ENCODE measurements around the gene PVALEF.

DNA sequence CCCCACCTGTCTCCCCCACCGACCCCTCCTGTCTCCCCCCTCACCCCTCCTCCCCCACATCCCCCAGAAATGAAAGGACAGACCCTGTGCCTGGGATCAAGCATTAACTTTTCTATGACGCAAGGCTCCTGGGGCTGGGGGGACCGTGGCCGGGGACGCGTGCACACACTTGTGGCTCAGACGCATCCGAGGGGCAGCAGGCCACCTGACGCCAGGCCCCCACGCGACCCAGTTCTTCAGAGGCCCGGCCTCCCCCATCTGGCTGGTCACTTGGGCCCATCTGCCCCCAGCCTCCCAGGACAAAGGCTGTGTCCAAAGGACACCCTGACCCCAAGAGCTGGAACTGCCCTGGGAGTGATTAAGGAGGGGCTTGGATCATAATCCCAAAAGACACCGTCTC, 14.0 kb upstream of the PVALEF start:
- TF ChIP-seq, protein P1, sequence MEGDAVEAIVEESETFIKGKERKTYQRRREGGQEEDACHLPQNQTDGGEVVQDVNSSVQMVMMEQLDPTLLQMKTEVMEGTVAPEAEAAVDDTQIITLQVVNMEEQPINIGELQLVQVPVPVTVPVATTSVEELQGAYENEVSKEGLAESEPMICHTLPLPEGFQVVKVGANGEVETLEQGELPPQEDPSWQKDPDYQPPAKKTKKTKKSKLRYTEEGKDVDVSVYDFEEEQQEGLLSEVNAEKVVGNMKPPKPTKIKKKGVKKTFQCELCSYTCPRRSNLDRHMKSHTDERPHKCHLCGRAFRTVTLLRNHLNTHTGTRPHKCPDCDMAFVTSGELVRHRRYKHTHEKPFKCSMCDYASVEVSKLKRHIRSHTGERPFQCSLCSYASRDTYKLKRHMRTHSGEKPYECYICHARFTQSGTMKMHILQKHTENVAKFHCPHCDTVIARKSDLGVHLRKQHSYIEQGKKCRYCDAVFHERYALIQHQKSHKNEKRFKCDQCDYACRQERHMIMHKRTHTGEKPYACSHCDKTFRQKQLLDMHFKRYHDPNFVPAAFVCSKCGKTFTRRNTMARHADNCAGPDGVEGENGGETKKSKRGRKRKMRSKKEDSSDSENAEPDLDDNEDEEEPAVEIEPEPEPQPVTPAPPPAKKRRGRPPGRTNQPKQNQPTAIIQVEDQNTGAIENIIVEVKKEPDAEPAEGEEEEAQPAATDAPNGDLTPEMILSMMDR (IDR thresholded peaks at IDR 0.05) = no peak
- no peak for TF ChIP-seq POLR2A (IDR thresholded peaks at IDR 0.05)

Measured in uterus (tissue), 2 donors.